22Rv1 (cell line): ENCODE measurements around the gene PICALM.

Experiments used
- ZFX ChIP-seq: fragments of 450-650 bp; IDR thresholded peaks from 2 replicates; pipeline ENCODE4 v1.6.1; 2017; ENCODE audit warnings: antibody characterized with exemption, borderline replicate concordance
- TF ChIP-seq, protein P1 (sequence below): fragments of 450-650 bp; IDR thresholded peaks from 2 replicates; pipeline ENCODE4 v1.5.1; 2017; ENCODE audit warnings: mild to moderate bottlenecking

GRCh38 chr11:85913513-85913912, 155.4 kb downstream of the PICALM start:
- TF ChIP-seq, protein P1, sequence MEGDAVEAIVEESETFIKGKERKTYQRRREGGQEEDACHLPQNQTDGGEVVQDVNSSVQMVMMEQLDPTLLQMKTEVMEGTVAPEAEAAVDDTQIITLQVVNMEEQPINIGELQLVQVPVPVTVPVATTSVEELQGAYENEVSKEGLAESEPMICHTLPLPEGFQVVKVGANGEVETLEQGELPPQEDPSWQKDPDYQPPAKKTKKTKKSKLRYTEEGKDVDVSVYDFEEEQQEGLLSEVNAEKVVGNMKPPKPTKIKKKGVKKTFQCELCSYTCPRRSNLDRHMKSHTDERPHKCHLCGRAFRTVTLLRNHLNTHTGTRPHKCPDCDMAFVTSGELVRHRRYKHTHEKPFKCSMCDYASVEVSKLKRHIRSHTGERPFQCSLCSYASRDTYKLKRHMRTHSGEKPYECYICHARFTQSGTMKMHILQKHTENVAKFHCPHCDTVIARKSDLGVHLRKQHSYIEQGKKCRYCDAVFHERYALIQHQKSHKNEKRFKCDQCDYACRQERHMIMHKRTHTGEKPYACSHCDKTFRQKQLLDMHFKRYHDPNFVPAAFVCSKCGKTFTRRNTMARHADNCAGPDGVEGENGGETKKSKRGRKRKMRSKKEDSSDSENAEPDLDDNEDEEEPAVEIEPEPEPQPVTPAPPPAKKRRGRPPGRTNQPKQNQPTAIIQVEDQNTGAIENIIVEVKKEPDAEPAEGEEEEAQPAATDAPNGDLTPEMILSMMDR: no peak
- TF ChIP-seq ZFX: no peak
